ENCODE data around the gene MYO19. TPM values are rescaled to one million over a fixed set of nuclear protein-coding genes. Genes with fewer than 3 reads are reported as not detected.
A peak's percentile ranks its signal among the peaks of the same experiment; 100 is the strongest.
"Not testable (repeated sequence)": the region's sequence is repeated elsewhere in the genome, so short reads cannot be mapped to it uniquely, and the experiment has no call there.

Gene MYO19
- total RNA-seq, 1 donor: 74.3 TPM

- no peak for DNase-seq (ENCODE audit: low read depth in 2 of 3, low spot score in 2 of 3)
These were observed 31.1 kb downstream of the MYO19 start for GRCh38 chr17:36503456-36504155.

GRCh38 chr17:36501963-36502362 is 32.7 kb downstream of the MYO19 start:
- DNase-seq (ENCODE audit: low read depth in 2 of 3, low spot score in 2 of 3): no peak

- DNase-seq (ENCODE audit: low read depth in 2 of 3, low spot score in 2 of 3): no peak
These were observed 33.3 kb downstream of the MYO19 start for GRCh38 chr17:36501351-36501750.

- no peak for DNase-seq (ENCODE audit: low read depth in 2 of 3, low spot score in 2 of 3)
These were observed 33.9 kb downstream of the MYO19 start for GRCh38 chr17:36500745-36501225.

GRCh38 chr17:36498560-36499300 is 35.9 kb downstream of the MYO19 start:
- DNase-seq (ENCODE audit: low read depth in 2 of 3, low spot score in 2 of 3): no peak

- DNase-seq (ENCODE audit: low read depth in 2 of 3, low spot score in 2 of 3): no peak
These were observed 36.5 kb downstream of the MYO19 start for GRCh38 chr17:36498155-36498554.

- no peak for DNase-seq (ENCODE audit: low read depth in 2 of 3, low spot score in 2 of 3)
These were observed 38.5 kb downstream of the MYO19 start for GRCh38 chr17:36496018-36496789.

- no peak for DNase-seq (ENCODE audit: low read depth in 2 of 3, low spot score in 2 of 3)
These were observed 39.5 kb downstream of the MYO19 start for GRCh38 chr17:36495076-36495578.

GRCh38 chr17:36494674-36495073 is 40.0 kb downstream of the MYO19 start:
- DNase-seq (ENCODE audit: low read depth in 2 of 3, low spot score in 2 of 3): no peak

GRCh38 chr17:36493956-36494355 is 40.7 kb downstream of the MYO19 start:
- no peak for DNase-seq (ENCODE audit: low read depth in 2 of 3, low spot score in 2 of 3)

GRCh38 chr17:36486204-36487194 is 48.2 kb downstream of the MYO19 start, which contains the start of gene ZNHIT3:
ZNHIT3 (plus strand) TSS chr17:36486681; CDS start chr17:36486700, 19 bp downstream.
- DNase-seq (ENCODE audit: low read depth in 2 of 3, low spot score in 2 of 3): peak; percentile 78 to 94 (median 92)

GRCh38 chr17:36485805-36486203 is 48.9 kb downstream of the MYO19 start:
- no peak for DNase-seq (ENCODE audit: low read depth in 2 of 3, low spot score in 2 of 3)

GRCh38 chr17:36485027-36485426 is 49.6 kb downstream of the MYO19 start:
- no peak for DNase-seq (ENCODE audit: low read depth in 2 of 3, low spot score in 2 of 3)

GRCh38 chr17:36484021-36484420 is 50.6 kb downstream of the MYO19 start:
- DNase-seq (ENCODE audit: low read depth in 2 of 3, low spot score in 2 of 3): not testable (repeated sequence)

GRCh38 chr17:36482611-36483504 is 51.8 kb downstream of the MYO19 start:
- DNase-seq (ENCODE audit: low read depth in 2 of 3, low spot score in 2 of 3): peak; percentile 68 to 80 (median 79)

GRCh38 chr17:36481829-36482228 is 52.8 kb downstream of the MYO19 start:
- DNase-seq (ENCODE audit: low read depth in 2 of 3, low spot score in 2 of 3): no peak

- DNase-seq (ENCODE audit: low read depth in 2 of 3, low spot score in 2 of 3): no peak
These were observed 59.2 kb downstream of the MYO19 start for GRCh38 chr17:36475346-36475970.

- no peak for DNase-seq (ENCODE audit: low read depth in 2 of 3, low spot score in 2 of 3)
These were observed 60.1 kb downstream of the MYO19 start for GRCh38 chr17:36474571-36474970.

Measured in hematopoietic multipotent progenitor cell (in vitro differentiated cells).